KOPT-K1 (cell line): Measurements from ENCODE around the gene LARP6.
"Not testable (repeated sequence)": the region's sequence is repeated elsewhere in the genome, so short reads cannot be mapped to it uniquely, and the experiment has no call there.

Experiments
- H3K27ac ChIP-seq: fragments of 200-600 bp; sonication (generic); 2 replicates; pipeline ENCODE4 v1.5.1; 2016; ENCODE audit warnings: antibody characterized with exemption, mild to moderate bottlenecking, low read depth, low read length; ENCODE audit not compliant: poor library complexity, severe bottlenecking
- H3K36me3 ChIP-seq: fragments of 200-600 bp; sonication (generic); 2 replicates; pipeline ENCODE4 v1.5.1; 2017; ENCODE audit warnings: antibody characterized with exemption, mild to moderate bottlenecking, low read length, moderate library complexity; ENCODE audit not compliant: insufficient read depth
- H3K9me3 ChIP-seq: fragments of 200-600 bp; sonication (generic); 2 replicates; pipeline ENCODE4 v1.5.1; 2017; ENCODE audit warnings: antibody characterized with exemption, low read length, mild to moderate bottlenecking; ENCODE audit not compliant: insufficient read depth, poor library complexity, severe bottlenecking

The LARP6 gene

DNA sequence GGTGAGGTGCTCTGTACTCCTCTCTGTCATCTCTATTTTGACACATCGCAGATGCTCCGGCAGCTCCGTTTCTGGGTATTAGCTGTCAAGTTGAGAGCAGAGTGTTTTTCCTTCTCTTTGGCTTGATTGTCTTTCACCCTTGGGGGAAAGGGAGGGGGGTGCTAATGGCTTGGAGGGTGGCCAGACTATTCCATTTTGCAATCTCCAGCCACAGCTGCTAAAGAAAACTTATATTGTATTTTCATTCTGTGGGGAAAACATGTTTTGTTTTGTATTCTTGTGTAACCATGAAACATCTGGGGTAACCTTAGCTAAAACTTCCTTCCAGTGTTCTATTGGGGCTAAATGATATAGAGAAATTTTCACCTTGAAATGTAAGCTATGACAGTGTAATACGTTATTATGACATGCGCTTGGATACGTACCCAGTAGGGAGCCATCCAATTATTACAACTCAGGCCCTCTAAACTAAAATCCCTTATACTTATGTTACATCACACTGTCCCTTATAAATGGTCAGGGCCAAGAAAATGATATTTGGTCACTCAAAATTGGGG lies 14.0 kb upstream of the LARP6 start:
- no peaks in the 10 kb centered on the region for H3K36me3 ChIP-seq
- no peak overlapping the region for H3K27ac ChIP-seq

DNA sequence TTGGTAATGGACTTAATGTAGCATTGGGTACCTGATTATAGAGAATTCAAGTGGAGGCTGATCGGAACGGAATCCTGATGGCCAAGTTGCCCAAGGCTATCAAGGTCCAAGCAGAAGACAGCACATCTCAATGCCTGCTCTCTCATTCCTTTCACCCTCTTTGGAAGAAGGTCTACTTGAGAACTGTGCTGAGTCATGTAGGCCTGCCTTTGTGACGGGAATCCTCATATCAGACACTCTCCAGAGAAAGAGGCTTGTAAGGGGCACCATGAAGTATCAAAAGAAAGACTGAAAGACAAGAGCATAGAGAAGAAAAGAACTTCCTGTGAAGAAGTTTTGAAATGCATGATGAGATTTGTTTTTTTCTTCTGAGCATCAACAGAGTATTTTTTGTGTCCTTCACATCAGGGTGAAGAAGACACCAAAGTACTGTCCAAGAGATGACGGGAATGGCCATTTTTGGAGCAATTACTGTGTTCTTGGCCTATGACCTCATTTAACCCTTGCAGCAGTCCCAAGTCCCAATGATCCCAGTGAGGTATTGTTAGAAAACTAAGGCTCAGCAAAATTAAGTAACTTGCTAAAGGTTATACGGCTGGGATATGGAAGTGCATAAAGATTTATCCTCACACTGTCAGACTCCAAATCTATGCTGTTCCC lies 13.2 kb upstream of the LARP6 start:
- Histone ChIP-seq H3K27ac (no peak overlapping the region), H3K9me3 (no peaks in the 10 kb centered on the region), H3K36me3 (no peaks in the 10 kb centered on the region)

More for the DNA sequence above, 14.0 kb upstream of the LARP6 start:
- no peaks in the 10 kb centered on the region for H3K9me3 ChIP-seq

GRCh38 chr15:70863450-70864218 lies 9.7 kb upstream of the LARP6 start:
- Histone ChIP-seq H3K27ac (no peak overlapping the region), H3K36me3 (no peaks in the 10 kb centered on the region), H3K9me3 (no peaks in the 10 kb centered on the region)

DNA sequence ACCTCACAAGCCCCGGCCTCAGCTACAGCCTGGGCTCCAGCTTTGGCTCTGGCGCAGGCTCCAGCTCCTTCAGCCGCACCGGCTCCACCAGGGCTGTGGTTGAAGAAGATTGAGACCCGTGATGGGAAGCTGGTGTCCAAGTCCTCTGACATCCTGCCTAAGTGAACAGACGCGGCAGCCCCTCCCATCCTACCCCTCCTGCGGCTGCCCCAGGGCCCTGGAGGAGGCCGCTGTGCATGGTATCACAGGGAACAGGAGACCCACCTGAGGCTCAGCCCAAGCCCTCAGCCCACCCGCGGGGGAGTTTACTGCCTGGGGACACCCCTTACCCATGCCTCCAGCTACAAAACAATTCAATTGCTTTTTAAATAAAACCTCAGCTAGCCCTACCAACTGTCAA lies 6.0 kb upstream of the LARP6 start:
- no peaks in the 10 kb centered on the region for H3K9me3 ChIP-seq
- no peak overlapping the region for H3K27ac ChIP-seq
- H3K36me3 ChIP-seq = no peaks in the 10 kb centered on the region

GRCh38 chr15:70859322-70859908 lies 5.5 kb upstream of the LARP6 start:
- no peak overlapping the region for H3K27ac ChIP-seq
- no peaks in the 10 kb centered on the region for H3K36me3 ChIP-seq

GRCh38 chr15:70858614-70859321 lies 4.8 kb upstream of the LARP6 start:
- not testable (repeated sequence) for H3K27ac ChIP-seq, H3K36me3 ChIP-seq, H3K9me3 ChIP-seq

More at GRCh38 chr15:70859322-70859908, 5.5 kb upstream of the LARP6 start:
- no peaks in the 10 kb centered on the region for H3K9me3 ChIP-seq

DNA sequence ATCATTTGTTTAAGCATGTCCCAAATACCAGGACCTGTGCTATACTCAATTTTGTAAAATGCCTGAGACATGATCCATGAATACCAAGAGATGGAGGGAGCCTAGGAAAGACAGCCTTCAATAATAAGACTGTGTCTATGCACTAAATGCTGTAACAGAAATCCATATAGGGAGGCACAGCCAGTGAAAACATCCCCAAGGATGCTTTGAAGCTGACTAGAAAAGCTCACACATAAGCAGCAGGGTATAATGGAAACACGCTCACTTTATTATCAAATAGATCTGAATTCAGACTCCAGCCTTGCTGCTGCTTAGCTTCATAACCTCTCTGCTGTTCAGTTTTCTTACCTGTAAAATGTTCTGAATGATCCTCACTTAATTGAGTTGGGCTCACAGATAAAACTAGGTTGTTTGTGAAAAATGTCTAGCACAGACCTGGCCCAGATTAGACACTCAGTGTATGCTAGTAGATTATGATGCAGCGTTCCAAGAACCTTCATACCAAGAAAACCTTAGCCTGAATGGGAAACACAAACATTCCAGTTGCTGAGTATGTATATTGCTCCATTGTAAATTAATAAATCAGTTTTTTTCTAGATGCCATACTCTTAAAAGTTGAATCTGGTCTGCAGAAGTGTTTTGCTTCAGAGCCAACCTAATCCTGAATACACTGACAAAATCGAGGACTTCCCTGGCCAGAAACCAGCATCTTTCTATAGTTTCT lies 3.8 kb upstream of the LARP6 start:
- Histone ChIP-seq H3K27ac (no peak overlapping the region), H3K36me3 (no peaks in the 10 kb centered on the region), H3K9me3 (no peaks in the 10 kb centered on the region)

DNA sequence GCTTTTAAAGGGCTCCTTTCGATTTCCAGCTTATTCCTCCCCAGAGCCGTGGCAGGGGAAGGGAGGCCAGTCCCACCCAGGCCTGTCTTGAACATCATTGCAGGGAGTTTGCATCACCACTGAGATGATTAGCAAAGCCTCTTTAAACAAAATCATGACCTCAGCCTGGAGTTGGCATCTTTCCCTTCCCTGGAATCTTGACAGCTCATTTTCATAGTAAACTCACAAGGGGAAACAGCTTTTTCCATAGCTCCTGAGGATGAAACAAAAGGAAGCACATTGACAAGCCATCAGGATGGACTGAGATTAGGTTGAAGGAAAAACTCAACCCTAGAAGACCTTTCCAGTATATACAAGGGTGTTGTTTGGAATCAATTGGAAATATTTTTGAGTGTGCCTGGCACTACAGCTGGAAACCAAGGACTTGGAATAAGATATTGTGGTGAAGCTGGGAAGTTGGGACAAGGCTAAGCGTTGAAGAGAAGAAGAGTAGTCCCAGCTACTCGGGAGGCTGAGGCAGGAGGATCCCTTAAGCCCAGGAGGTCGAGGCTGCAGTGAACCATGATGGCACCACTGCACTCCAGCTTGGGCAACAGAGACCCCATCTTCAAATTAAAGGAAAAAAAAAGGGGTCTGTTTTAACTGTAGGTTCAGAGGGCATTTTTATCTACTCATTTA lies 3.1 kb upstream of the LARP6 start:
- no peaks in the 10 kb centered on the region for H3K36me3 ChIP-seq
- H3K9me3 ChIP-seq = no peaks in the 10 kb centered on the region
- H3K27ac ChIP-seq = no peak overlapping the region

- H3K9me3 ChIP-seq = no peaks in the 10 kb centered on the region
- no peak overlapping the region for H3K27ac ChIP-seq
- no peaks in the 10 kb centered on the region for H3K36me3 ChIP-seq
These were observed 2.4 kb upstream of the LARP6 start for GRCh38 chr15:70856177-70856883.

DNA sequence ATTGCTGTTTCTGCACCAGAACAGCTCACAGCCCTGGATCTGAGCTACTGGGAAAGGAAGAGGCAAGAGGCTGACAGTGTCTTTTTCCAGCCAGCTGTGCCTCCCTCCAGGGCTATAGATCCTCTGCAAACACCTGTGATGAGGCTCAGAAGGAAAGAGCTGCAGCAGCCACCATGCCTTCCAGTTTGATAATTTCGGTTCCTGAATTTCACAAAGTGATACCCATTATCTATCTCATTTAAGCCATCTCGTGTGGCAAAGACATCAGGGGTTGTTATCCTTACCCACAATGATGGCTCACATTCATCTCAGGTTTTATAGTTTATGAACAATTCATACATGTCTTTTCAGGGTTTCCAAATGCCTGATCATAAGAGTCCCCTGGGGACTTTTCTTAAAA lies 1.8 kb upstream of the LARP6 start:
- Histone ChIP-seq H3K27ac (no peak overlapping the region), H3K9me3 (no peaks in the 10 kb centered on the region), H3K36me3 (no peaks in the 10 kb centered on the region)

- Histone ChIP-seq H3K27ac (no peak overlapping the region), H3K9me3 (no peaks in the 10 kb centered on the region), H3K36me3 (no peaks in the 10 kb centered on the region)
These were observed 664 bp upstream of the LARP6 start for GRCh38 chr15:70854666-70854976.

DNA sequence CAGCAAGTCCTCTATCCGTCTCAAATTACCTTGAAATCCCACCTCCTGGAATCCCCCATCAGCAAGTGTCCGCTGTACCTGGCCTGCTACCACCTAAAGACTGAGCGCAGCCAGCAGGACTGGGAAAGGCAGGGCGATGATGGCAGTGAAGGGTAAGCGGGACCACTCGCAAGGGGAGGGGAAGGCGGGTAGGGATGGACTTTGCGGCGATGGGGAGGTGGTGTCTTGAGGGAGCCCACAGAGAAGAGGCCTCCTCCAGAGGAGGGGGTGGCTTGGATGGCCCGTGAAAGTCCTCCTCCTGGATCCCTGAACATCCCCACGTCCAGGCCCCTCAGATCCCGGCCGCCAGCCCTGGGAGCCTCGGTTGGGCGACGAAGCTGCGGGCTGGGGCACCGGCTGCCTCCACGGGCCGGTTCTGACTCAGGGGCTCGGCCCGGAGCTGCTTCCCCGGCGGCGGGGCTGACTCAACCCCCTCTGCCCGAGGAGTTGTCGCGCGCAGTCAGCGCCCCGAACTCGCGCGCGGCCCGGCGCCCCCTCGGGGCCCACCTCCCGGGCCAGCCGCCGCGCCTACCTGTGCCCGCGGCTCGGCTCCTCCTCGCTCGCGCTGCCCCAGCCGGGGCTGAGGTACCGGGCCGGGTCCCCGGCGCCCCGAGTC lies 512 bp downstream of the LARP6 start:
- H3K27ac ChIP-seq = no peak overlapping the region
- no peaks in the 10 kb centered on the region for H3K36me3 ChIP-seq
- no peaks in the 10 kb centered on the region for H3K9me3 ChIP-seq

DNA sequence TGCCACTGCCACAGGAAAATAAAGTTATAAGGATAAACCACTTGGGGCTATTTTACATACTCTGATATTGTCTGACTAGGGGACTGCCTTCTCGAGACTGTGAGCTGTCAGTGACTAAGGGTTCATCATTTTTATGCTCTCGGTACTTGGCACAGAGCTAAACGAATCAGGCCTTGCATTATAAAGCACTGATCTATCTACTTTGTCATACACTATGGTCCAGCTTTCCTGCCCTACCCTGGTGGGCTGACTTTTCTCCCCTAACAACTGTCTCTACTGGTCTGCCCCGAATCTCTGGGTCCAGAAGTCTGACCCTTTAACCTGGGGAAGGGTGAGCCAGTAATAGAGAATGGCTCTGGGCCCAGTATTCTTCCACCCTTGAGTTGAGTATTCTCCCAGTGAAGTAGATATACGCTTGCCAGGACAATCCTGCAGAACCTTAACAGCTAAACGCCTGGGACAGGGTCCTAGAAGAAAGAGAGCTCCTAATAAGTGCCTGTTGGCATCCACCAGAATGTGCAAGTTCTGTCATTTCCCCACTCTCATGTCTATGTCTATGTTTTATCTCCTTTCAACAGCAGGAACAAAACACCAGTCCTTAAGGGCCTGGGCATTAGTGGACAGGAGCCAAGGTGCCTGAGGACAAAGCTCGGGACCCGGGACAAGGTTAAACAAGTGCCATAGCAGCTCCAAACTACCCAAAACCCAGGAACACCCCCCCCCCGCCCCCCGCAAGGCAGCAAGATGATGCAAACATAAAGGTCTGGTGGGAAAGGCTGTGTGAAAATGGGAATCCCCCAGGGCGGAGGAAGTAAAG lies 1.2 kb downstream of the LARP6 start:
- H3K9me3 ChIP-seq = no peaks in the 10 kb centered on the region
- no peaks in the 10 kb centered on the region for H3K36me3 ChIP-seq
- no peak overlapping the region for H3K27ac ChIP-seq
